Muscle of leg (tissue), 11 donors: Measurements from ENCODE around the gene ILK. TPM values are rescaled to one million over a fixed set of nuclear protein-coding genes. Genes with fewer than 3 reads are reported as not detected.

Source experiments
- DNase-seq: peaks from one replicate; pipeline ENCODE4 v3.0.0; 2013
- H3K27ac ChIP-seq: one replicate; pipeline ENCODE4 v1.5.1; 2013; ENCODE audit warnings: mild to moderate bottlenecking, low read length, control low read depth
- H3K27me3 ChIP-seq: one replicate; pipeline ENCODE4 v1.6.1; 2013; ENCODE audit warnings: low read length; ENCODE audit not compliant: control insufficient read depth, insufficient read depth
- H3K36me3 ChIP-seq: one replicate; pipeline ENCODE4 v1.6.1; 2013; ENCODE audit warnings: low read length; ENCODE audit not compliant: control insufficient read depth, insufficient read depth
- H3K4me1 ChIP-seq: one replicate; pipeline ENCODE4 v1.6.1; 2013; ENCODE audit warnings: low read length; ENCODE audit not compliant: control insufficient read depth, insufficient read depth
- H3K4me3 ChIP-seq: one replicate; pipeline ENCODE4 v1.5.1; 2013; ENCODE audit warnings: low read length, control low read depth
- H3K9me3 ChIP-seq: replicated peaks from 2 replicates; pipeline ENCODE4 v1.6.1; 2013; ENCODE audit warnings: low read depth, low read length; ENCODE audit not compliant: control insufficient read depth
- WGBS: methylation state at CpG from one replicate; pipeline ENCODE4 v1.1.5; 2013; ENCODE audit warnings: missing lambda C conversion rate; ENCODE audit not compliant: insufficient coverage; 5-methylcytosine and 5-hydroxymethylcytosine counted together
- polyA plus RNA-seq, 8 donors: library from polyadenylated mRNA; unstranded; fragments of 120-200 nt; gene quantifications; one replicate each; pipeline versions ENCODE4 v1.2.1 to v1.2.3, GENCODE V29; 2013; ENCODE audit warnings: inconsistent platforms in 1 of 8, low replicate concordance in 1 of 8; ENCODE audit not compliant: insufficient read length in 8 of 8, insufficient read depth in 1 of 8
- total RNA-seq: library from RNA; stranded (reverse); fragments of 120-200 nt; gene quantifications from one replicate; pipeline ENCODE4 v1.2.4, GENCODE V29; 2013

Gene ILK
- total and polyA plus RNA-seq, 9 donors: 139 to 165 (median 148) TPM

- peaks cover 67% of the 10 kb centered on the region for H3K36me3 ChIP-seq
- H3K27me3 ChIP-seq: no peaks in the 10 kb centered on the region
- peaks cover 44% of the 10 kb centered on the region for H3K4me1 ChIP-seq
- H3K27ac ChIP-seq: peak overlapping the region; percentile 93
- no peaks in the 10 kb centered on the region for H3K9me3 ChIP-seq
- H3K4me3 ChIP-seq: peak overlapping the region; percentile 54
- peak; percentile 53 for DNase-seq
- 2% methylated on average over 34 of the region's 39 CpGs for WGBS
Observed at GRCh38 chr11:6611092-6611962, 7.8 kb downstream of the ILK start.

GRCh38 chr11:6611963-6612212 lies 8.3 kb downstream of the ILK start:
- peak overlapping the region; percentile 93 for H3K27ac ChIP-seq
- H3K4me3 ChIP-seq: peak overlapping the region; percentile 54
- no peaks in the 10 kb centered on the region for H3K27me3 ChIP-seq
- H3K4me1 ChIP-seq: peaks cover 38% of the 10 kb centered on the region
- peaks cover 66% of the 10 kb centered on the region for H3K36me3 ChIP-seq
- WGBS: under 1% methylated on average over 36 of the region's 36 CpGs
- no peak for DNase-seq
- H3K9me3 ChIP-seq: no peaks in the 10 kb centered on the region

- Histone ChIP-seq H3K9me3 (no peaks in the 10 kb centered on the region), H3K27ac (peak within 1 kb of the TSS; percentile 97), H3K27me3 (no peaks in the 10 kb centered on the region), H3K4me3 (peak within 1 kb of the TSS; percentile 54), H3K36me3 (peaks cover 67% of the 10 kb centered on the region), H3K4me1 (peaks cover 35% of the 10 kb centered on the region)
- 0% methylated on average over 38 of the region's 51 CpGs for WGBS
- DNase-seq: peak; percentile 99
Observed at GRCh38 chr11:6612213-6613041, 8.9 kb downstream of the ILK start, which contains the start of gene TAF10. TSS of gene TAF10 (minus strand) at chr11:6612216. CDS start at chr11:6612189, 27 bp downstream.

GRCh38 chr11:6613496-6613895 lies 9.9 kb downstream of the ILK start:
- Histone ChIP-seq H3K36me3 (peaks cover 56% of the 10 kb centered on the region), H3K4me3 (no peak overlapping the region), H3K9me3 (no peaks in the 10 kb centered on the region), H3K4me1 (peaks cover 38% of the 10 kb centered on the region), H3K27me3 (no peaks in the 10 kb centered on the region), H3K27ac (peak overlapping the region; percentile 97)
- no peak for DNase-seq
- 100% methylated on average over 3 of the region's 3 CpGs for WGBS

- Histone ChIP-seq H3K36me3 (peaks cover 47% of the 10 kb centered on the region), H3K4me1 (peaks cover 44% of the 10 kb centered on the region)
Observed at GRCh38 chr11:6614446-6614845, 10.9 kb downstream of the ILK start.

DNA sequence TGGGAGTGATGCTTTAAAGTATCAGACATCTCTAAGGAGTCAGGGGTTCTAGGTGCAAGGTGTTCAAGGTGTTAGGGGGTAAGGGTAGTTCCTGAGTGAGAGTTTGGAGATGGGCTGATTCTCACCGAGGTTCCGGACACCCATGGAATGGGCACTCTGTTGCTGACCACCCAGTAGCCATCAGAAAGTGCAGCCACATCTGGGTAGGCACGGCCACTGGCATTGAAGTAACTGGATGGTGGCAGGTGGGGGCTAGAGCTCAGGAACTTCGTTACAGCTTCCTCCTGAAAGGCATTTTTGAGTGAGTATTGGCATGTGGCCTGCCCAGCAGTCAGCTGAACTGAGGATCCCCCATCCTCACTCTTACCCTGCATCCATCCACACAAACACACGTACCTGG lies 11.5 kb downstream of the ILK start:
- H3K4me3 ChIP-seq: no peak overlapping the region
- no peaks in the 10 kb centered on the region for H3K27me3 ChIP-seq
- H3K36me3 ChIP-seq: peaks cover 41% of the 10 kb centered on the region
- H3K9me3 ChIP-seq: no peaks in the 10 kb centered on the region
- H3K27ac ChIP-seq: no peak overlapping the region
- DNase-seq: no peak
- peaks cover 40% of the 10 kb centered on the region for H3K4me1 ChIP-seq
- no CpG with 5 or more reads among the region's 5 CpGs for WGBS

More at GRCh38 chr11:6614446-6614845, 10.9 kb downstream of the ILK start:
- WGBS: 100% methylated on average over 1 of the region's 2 CpGs
- H3K4me3 ChIP-seq: no peak overlapping the region
- no peak overlapping the region for H3K27ac ChIP-seq
- no peak for DNase-seq
- H3K27me3 ChIP-seq: no peaks in the 10 kb centered on the region
- no peaks in the 10 kb centered on the region for H3K9me3 ChIP-seq

- peaks cover 32% of the 10 kb centered on the region for H3K4me1 ChIP-seq
- H3K27me3 ChIP-seq: no peaks in the 10 kb centered on the region
- H3K9me3 ChIP-seq: no peaks in the 10 kb centered on the region
- no peak for DNase-seq
- H3K4me3 ChIP-seq: no peak overlapping the region
- no peak overlapping the region for H3K27ac ChIP-seq
- WGBS: 90% methylated on average over 7 of the region's 9 CpGs
- peaks cover 31% of the 10 kb centered on the region for H3K36me3 ChIP-seq
Observed at GRCh38 chr11:6615882-6616585, 12.5 kb downstream of the ILK start.

- Histone ChIP-seq H3K4me1 (peaks cover 26% of the 10 kb centered on the region), H3K27me3 (no peaks in the 10 kb centered on the region), H3K27ac (no peak overlapping the region), H3K36me3 (peaks cover 25% of the 10 kb centered on the region), H3K9me3 (no peaks in the 10 kb centered on the region), H3K4me3 (no peak overlapping the region)
- DNase-seq: no peak
- 89% methylated on average over 11 of the region's 14 CpGs for WGBS
Observed at GRCh38 chr11:6616596-6617250, 13.1 kb downstream of the ILK start.

- Histone ChIP-seq H3K36me3 (peaks cover 32% of the 10 kb centered on the region), H3K4me3 (no peak overlapping the region), H3K27ac (no peak overlapping the region), H3K9me3 (no peaks in the 10 kb centered on the region), H3K4me1 (peaks cover 26% of the 10 kb centered on the region), H3K27me3 (no peaks in the 10 kb centered on the region)
- 91% methylated on average over 4 of the region's 5 CpGs for WGBS
- no peak for DNase-seq
Observed at GRCh38 chr11:6617315-6617781, 13.8 kb downstream of the ILK start.
